Stimulated activated CD8-positive, alpha-beta memory T cell treated with anti-CD3 and anti-CD28 coated beads, Interleukin-12 subunit alpha, Interleukin-12 subunit beta, amount 100 ng/mL, for 24 hours (primary cell): ENCODE measurements around the gene VWA5B1.
"Not testable (repeated sequence)": the region's sequence is repeated elsewhere in the genome, so short reads cannot be mapped to it uniquely, and the experiment has no call there.

Source experiments
- DNase-seq: peaks from one replicate; pipeline ENCODE4 v3.0.0-alpha.2; 2020; ENCODE audit errors: extremely low read depth

The VWA5B1 gene, protein sequence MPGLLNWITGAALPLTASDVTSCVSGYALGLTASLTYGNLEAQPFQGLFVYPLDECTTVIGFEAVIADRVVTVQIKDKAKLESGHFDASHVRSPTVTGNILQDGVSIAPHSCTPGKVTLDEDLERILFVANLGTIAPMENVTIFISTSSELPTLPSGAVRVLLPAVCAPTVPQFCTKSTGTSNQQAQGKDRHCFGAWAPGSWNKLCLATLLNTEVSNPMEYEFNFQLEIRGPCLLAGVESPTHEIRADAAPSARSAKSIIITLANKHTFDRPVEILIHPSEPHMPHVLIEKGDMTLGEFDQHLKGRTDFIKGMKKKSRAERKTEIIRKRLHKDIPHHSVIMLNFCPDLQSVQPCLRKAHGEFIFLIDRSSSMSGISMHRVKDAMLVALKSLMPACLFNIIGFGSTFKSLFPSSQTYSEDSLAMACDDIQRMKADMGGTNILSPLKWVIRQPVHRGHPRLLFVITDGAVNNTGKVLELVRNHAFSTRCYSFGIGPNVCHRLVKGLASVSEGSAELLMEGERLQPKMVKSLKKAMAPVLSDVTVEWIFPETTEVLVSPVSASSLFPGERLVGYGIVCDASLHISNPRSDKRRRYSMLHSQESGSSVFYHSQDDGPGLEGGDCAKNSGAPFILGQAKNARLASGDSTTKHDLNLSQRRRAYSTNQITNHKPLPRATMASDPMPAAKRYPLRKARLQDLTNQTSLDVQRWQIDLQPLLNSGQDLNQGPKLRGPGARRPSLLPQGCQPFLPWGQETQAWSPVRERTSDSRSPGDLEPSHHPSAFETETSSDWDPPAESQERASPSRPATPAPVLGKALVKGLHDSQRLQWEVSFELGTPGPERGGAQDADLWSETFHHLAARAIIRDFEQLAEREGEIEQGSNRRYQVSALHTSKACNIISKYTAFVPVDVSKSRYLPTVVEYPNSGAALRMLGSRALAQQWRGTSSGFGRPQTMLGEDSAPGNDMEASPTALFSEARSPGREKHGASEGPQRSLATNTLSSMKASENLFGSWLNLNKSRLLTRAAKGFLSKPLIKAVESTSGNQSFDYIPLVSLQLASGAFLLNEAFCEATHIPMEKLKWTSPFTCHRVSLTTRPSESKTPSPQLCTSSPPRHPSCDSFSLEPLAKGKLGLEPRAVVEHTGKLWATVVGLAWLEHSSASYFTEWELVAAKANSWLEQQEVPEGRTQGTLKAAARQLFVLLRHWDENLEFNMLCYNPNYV

DNA sequence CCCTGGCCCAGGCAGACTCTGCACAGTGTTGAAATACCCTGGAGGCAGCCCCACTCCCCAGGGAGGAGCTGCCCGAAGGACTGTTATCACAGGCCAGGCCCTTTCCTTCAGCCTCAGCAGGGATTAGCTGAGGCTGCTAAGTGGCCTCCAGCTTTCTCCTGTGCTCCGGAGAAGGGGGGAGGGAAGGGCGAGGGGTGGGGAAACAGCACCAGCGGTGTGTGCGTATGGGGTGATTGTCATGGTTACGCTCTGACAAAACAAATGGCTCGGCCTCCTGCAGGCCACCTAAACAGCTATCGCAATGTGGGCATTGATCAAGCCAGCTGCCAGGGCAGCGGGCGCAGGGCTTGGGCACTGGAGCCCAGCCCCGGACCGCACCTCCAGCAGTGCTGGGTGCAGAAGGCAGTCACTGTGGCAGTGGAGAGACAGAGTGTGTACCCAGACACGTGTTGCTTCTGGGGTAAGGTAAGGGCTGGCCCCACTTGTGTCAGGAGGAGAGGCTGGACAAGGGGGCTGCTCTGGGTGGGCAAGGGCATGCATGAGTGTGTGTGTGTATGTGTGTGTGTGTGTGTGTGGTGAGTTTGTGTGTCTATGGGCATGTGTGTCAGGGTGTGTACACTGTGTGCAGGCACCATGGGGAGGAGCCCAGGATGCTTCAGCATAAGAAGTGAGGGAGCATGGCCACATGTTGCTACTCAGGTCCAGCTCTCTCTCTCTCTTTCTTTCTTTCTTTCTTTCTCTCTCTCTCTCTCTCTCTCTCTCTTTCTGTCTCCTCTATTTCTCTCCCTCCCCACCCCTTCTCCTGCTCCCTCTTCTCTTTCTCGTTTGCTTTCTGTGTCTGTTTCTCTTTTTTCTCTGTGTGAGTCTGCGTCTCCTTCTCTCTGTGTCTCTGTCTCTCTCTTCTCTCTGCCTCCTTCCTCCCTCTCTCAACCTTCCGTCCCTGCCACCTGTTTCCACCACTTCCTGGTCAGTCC lies at the start of gene VWA5B1:
TSS of gene VWA5B1 (plus strand) at position 252 of the 974 bp plus-strand sequence. CDS start 19,727 bp downstream, outside the sequence.
- DNase-seq: no peak

DNA sequence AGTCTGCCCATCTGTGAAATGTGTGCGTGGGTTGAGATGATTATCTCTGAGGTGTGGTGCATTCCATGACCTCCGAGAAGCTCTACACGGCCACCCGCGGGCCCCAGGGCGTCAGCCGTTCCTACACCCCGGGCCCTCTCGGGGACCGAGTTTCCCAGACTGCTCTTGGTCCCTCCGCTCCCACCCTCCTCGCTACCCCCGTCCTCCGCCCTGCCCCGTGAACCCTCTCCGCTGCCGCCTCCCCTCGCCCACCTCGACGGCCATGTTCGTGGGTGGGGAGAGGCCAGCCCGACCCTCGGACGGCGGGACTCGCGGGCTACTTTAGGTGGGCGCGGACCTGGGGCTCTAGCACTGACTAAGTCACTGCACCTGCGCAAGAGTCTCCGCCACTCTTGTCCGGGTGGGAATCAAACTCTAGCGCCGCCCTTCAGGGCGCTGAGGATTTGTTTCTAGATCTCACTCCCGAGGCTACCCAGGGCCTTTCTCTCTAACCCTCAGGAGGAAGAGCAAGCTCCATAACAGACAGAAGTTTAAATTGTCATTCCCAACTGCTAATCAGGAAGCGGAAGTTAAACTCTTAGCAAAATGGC lies 47.7 kb upstream of the VWA5B1 start:
- DNase-seq: no peak

DNA sequence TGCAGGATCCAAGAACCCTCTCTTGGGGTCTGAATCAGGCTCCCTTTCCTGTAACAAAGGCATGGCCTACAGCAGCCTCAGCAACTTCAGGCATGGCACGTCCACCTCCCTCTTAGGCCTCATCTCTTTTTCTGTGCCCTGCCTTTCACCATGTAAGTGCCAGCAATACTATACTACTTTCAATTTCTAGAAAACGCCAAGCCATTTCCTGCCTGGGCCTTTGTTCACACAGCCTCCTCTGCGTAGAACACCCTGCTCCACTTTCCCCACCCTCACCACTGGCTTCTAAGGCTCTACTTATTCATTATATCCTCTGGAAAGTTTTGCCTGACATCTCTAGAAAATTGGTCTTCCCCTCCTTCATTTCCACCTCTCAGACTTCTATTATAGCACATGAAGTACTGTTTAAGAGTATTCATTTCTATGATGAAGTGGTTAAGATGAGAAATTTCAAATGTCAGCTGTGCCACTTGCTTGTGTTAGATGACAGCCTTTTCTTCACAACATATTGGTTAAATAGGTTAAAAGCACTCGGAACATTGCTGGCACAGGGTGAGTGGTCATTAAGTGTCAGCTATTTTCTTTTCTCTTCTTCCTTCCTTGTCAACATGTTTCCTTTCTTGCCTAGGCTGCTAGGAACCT lies 41.6 kb upstream of the VWA5B1 start:
- DNase-seq: no peak

DNA sequence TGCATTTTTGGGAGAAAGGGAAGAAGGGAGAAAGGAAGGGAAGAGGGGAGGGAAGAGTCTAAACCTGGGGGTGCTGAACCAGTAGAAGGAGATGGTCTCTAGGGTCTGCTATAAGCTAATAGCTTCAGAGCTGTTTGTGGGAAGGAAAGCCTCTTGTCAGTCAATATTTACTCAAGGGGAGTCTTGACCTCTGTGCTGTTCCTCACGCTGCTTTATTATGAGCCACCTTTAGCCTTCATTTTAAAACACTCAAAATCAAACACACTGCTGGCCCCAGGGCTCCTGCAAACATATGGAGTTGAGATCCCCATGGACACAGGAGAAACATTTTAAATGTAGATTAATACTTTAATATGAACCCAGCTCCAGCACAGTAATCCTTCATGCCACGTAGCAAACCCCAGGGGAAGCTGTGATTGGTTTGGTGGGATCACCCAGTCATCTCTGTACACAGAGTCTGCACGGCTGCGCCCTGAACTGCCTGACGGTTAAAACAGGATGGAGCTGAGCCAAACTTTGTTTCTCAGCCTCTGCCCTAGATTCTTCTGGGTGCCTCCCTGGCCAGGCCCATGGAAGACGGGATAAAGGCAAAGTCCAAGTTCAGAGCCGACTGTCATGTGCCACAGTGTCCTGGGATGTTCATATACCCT lies 40.2 kb upstream of the VWA5B1 start:
- no peak for DNase-seq

DNA sequence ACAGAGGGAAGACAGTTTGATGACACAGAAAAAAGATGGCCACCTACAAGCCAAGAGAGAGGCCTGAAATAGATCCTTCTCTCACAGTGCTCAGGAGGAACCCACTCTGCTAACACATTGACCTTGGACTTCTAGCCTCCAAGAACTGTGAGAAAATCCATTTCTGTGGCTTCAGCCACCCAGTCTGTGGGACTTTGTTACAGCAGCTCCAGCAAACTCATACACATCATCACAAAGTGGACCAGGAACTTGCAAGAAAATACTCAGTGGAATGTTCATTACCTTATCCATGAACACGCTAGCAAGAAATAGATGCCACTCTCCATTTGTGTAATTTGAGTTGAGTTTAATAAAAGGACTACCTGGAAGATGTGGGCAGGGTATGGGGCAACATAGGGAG lies 38.1 kb upstream of the VWA5B1 start:
- DNase-seq: no peak

DNA sequence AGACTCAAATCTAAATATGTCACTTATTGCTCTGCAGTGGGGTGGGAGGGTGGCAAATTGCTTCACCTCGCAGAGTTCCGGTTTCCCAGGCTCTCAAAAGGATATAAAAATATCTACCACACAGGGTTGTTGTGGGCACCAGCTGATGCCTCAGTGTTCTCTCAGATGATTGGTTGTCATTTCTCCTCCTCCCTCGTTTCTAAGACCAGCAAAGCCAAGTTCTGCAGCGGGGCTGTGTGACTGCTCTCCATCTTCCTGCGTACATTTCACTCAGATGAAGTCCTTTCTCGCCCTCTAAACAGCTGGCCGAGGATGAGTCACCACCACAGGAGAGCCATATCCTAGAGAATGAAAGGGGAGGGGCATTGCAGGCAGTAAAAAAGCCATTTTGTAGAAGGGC lies 35.0 kb upstream of the VWA5B1 start:
- DNase-seq: no peak

DNA sequence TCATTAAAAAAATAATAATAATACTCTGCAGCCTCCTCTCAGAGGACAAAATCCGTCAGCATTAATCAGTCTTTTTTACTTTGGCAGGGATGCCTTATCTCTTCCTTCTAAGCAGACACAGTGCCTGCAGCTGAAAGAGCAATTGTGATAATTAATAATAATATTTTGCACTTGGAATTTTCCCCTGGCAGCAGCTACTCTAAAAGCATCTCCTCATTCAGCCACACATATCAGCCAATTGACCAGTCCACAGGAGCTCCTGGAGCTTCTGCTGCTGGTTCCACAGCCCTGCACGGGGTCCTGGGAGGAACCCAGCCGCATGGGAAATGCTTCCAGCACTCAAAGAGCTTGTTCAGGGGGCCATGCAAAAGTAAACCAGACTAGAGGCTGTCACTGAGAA lies 31.0 kb upstream of the VWA5B1 start:
- no peak for DNase-seq

DNA sequence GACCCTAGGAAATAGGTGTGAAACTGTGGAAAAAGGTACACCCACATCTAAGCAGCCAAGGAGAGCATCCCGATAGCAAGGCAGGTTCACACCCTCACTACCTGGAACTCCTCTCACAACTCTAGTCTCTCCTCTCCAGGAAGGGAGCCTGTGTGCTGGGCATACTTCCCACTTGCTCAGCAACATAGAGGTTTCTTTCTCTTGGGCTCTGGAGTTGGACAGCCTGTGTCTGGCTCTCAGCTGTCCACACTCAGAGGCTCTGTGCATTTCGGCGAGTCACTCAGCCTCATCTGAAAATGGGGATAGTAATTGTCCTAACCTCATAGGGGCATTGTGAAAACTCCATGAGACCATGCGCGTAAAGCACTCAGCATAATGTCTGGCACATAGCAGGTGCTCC lies 29.6 kb upstream of the VWA5B1 start:
- no peak for DNase-seq

DNA sequence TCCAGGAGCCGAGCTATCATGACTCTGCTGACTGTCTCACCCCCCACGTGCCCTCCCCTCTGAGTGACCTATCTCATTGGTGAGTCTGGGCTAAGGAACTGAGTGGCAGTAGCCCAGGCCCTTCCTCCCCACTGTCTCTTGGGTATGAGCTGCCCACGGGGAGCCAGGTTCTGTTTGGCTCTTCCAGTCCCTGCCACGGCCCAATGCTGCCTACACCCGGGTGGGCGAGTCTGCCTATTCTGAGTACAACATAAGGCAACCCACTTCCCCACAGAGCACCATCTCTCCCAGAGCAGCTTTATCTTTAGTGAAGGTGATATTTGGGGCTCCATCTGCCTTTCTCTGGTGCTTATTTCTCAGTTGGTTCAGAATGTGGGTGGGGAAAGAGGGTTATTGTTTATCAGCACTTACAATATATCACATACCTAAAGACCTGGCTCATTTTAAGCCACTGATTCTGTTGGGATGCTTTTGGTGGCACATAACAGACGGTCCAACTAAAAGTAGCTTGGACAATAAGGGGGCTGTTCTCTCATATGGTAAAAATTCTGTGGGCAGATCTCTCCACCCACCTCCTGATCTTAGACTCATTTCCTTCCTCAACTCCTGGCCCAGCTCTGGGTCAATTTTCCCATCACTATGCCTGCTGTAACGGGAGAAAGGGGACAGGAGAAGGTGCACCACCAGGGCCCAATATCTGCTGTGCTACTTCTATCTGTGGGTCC lies 27.7 kb upstream of the VWA5B1 start:
- no peak for DNase-seq

DNA sequence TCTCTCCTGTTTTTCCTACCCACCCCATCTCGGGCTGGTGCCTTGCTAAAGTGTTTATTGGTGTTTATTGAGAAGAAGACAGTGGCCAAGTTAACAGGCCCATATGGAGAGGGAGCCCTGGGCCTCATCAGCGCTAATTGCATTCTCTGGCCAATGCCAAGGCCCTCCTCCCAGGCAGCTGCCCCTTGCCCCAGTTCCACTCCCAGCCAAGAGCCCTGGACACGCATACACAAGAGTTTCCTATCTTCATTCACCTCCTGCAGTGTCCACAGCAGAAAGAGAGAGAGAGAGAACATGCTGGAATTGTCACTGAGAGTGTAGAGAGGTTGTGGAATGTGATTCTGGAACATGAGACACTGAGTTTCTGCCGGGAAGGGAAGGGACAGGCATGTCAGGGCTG lies 25.4 kb upstream of the VWA5B1 start:
- no peak for DNase-seq

DNA sequence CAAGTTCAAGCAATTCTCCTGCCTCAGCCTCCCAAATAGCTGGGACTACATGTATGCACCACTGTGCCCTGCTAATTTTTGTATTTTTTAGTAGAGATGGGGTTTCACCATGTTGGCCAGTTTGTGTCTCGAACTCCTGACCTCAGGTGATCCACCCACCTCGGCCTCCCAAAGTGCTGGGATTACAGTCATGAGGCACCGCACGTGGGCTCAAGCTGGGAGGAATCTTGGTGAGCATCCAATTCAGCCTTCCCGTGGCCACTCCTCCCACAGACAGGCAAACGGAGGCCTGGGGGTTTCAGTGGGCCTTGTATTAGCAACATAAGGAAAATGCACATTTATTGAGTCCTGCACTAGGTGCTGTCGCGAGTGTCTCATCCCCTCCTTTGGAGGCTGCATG lies 24.5 kb upstream of the VWA5B1 start:
- no peak for DNase-seq

DNA sequence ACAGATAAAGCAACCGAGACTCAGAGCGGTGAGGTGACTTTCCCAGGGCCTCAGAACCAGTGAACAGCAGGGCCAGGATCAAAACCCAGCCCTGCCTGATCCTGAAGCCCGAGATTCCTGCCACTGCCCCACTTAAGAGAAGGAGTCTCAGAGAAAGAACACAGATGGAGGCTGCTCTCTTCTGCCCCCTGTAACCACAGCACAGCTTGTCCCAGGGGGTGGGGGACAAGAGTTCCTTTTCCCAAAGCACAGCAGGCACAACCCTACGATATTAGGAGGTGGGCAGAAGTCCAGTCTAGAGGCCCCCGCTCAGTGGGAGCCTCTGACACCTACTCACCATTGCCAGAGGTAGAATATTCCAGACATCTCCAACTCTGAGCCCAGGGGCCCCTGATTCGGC lies 24.0 kb upstream of the VWA5B1 start:
- no peak for DNase-seq

DNA sequence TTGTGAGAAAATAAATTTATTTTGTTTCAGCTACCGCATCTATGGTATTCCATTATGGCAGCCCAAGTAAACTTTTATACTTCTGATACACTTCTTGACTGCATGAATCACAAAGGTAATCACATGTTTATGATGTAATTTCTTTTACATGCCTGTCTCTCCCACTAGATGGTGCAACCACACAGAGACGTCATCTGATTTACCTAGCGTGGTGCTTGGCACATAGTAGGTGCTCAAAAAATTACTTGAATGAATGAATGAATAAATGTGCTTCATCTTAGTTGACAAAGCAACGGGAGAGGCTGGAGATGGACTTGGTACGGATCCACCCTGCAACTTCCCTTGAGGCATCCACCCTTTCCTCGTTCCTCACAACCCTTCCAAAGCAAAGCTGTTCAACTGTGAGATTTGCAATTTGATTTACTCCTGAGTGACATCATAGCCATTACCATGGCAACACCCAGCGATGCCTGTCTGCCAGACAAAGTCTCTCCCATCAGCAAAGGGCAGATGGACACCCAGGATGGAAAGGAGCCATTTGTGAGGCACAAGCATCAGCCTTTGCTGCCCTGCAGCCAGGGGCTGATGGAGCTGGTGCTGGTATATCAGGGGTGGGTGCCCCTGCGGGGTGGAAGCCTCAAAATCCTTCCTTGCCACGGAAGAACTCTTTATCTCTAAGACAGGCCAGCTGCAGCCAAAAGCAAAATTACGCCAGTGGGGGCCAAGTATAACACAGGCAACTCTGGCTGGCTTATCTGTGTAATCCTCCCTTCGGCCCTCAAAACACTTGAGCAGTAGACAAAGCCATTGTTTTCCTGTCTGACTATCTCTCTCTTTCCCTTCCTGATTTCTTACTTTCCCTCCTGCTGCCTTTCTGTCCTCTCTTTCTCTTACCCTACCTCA lies 18.9 kb upstream of the VWA5B1 start:
- no peak for DNase-seq

DNA sequence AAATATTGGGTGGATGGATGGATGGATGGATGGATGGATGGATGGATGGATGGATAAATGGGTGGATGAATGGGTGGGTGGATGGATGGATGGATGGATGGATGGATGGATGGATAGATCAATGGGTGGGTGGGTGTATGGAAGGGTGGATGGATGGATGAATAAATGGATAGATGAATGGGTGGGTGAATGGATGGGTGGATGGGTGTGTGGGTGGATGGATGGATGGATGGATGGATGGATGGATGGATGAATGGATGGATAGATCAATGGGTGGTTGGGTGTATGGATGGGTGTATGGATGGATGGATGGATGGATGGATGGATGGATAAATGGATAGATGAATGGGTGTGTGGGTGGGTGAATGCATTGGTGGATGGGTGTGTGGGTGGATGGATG lies 17.0 kb upstream of the VWA5B1 start:
- DNase-seq: not testable (repeated sequence)

DNA sequence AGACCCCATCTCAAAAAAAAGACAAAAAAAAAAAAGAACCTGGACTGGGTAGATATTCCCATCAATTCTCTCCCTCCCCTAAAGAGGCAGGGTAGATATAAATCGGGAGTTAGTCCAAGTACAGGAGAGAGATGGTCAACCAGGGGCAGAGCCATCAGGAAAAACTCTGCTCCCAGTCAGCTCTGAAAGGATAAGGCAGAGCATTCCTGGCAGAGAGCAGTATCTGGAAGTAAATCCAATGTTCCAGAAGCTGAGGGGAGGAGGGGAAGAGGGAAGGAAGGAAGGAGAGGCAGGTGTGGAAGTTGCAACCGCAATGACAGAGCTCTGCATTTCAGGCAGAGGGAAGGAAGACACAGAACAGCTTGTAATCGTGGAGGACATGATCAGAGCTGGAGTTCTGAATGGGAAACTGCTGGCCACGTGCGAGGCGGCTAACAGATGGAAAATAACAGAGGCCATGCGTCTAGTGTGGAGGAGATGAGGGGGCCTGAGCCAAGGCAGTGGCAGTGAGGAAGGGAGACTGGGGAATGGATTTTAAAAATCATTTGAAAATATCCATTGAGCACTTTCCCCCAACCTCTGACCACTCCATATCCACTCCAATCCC lies 15.3 kb upstream of the VWA5B1 start:
- DNase-seq: no peak

DNA sequence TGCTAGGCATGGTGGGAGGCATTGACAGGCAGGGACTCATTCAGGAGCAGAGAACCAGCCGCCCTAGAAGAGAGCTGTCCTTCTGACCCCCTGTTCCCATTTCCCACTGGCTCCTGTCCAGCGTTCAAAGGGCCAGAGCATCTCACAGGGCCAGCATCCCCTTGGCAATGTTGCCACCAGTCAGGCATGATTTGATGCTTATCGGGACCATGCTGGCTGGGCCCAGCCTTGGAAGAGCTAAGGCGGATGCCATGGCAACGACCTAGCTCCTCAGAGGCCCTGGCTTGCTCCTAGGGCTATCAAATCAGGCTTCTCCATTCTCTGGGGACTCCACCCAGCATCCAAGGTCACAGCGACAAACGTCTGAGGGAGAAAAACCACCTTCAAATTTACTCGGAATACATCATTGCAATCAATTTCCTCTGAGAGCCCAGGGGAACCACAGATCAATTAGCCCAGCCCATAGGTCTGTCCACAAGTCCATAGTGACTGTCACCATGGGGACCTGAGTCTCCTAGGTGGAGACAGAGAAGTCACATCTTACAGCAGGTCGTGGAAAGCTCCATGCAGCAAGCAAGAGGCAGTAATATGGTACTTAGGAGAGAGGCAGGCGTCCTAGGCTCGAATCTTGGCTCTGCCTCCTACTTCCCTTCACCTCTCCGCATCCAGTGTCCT lies 14.1 kb upstream of the VWA5B1 start:
- DNase-seq: no peak

DNA sequence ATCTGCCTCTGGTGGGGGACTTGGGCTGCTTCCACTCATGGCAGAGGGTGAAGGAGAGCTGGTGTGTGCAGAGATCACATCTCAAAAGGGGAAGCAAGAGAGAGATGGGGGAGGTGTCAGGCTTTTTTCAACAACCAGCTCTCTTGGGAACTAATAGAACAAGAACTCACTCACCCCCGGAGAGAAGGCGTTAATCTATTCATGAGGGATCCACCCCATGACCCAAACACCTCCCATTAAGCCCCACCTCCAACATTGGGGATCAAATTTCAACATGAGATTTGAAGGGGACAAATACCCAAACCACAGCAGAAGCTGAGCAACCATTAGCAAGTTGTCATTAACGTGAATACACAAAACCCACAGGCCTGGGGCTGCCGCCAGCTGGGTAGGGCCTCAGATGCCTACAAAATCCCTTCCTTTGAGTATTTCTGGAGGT lies 12.0 kb upstream of the VWA5B1 start:
- DNase-seq: no peak
